ENCODE measurements around the gene GYS2. TPM values are rescaled to one million over a fixed set of nuclear protein-coding genes. Genes with fewer than 3 reads are reported as not detected.
A peak's percentile ranks its signal among the peaks of the same experiment; 100 is the strongest.
"Not testable (repeated sequence)": the region's sequence is repeated elsewhere in the genome, so short reads cannot be mapped to it uniquely, and the experiment has no call there.

Gene GYS2
- total and polyA plus RNA-seq, 4 donors: 0.03 to 0.10 TPM; not detected in 2

DNA sequence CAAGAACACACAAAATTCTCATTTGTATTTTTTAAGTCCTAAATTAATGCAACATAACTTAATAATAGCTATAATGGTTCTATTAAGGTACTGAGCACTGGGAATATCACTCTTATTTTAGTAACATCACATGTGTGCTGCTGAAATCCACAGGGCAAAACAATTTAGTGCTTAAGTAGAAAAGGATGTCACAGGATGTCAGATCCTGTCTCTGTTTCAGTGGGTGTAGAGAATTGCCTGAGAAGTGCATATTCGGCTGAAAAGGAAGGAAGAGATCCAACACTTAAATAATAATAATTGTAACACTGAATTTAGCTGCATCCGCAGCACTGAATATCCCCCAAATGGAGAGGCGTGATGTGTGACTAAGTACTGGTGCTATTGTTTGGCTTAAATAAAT, 44.4 kb upstream of the GYS2 start:
- H3K4me3 ChIP-seq: no peak overlapping the region
- no peak for DNase-seq
- H3K9me3 ChIP-seq (ENCODE audit: control insufficient read depth in 4 of 4, insufficient read depth in 3 of 4, low read length in 3 of 4): no peaks in the 10 kb centered on the region
- 63 to 64% methylated on average over 3 of the region's 3 CpGs for WGBS, 2 donors
- peaks cover 18 to 52% (median 32%) of the 10 kb centered on the region in 4 donors for H3K36me3 ChIP-seq (ENCODE audit: control insufficient read depth in 4 of 4, insufficient read depth in 4 of 4, low read length in 4 of 4)
- H3K4me1 ChIP-seq (ENCODE audit: control insufficient read depth in 5 of 5, insufficient read depth in 5 of 5, low read length in 5 of 5): peaks cover 3 to 36% (median 5%) of the 10 kb centered on the region in 5 donors
- TF ChIP-seq, protein P1, sequence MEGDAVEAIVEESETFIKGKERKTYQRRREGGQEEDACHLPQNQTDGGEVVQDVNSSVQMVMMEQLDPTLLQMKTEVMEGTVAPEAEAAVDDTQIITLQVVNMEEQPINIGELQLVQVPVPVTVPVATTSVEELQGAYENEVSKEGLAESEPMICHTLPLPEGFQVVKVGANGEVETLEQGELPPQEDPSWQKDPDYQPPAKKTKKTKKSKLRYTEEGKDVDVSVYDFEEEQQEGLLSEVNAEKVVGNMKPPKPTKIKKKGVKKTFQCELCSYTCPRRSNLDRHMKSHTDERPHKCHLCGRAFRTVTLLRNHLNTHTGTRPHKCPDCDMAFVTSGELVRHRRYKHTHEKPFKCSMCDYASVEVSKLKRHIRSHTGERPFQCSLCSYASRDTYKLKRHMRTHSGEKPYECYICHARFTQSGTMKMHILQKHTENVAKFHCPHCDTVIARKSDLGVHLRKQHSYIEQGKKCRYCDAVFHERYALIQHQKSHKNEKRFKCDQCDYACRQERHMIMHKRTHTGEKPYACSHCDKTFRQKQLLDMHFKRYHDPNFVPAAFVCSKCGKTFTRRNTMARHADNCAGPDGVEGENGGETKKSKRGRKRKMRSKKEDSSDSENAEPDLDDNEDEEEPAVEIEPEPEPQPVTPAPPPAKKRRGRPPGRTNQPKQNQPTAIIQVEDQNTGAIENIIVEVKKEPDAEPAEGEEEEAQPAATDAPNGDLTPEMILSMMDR (IDR thresholded peaks at IDR 0.05; ENCODE audit: control extremely low read depth, extremely low read depth): no peak
- no peak for ATAC-seq (ENCODE audit: insufficient read depth, low FRiP score)
- no peak overlapping the region for H3K27ac ChIP-seq (ENCODE audit: low read depth in 1 of 2, low read length in 1 of 2)
- H3K27me3 ChIP-seq (ENCODE audit: control insufficient read depth in 3 of 3, insufficient read depth in 3 of 3, low read length in 2 of 3): no peaks in the 10 kb centered on the region
- no peak overlapping the region for H3K9ac ChIP-seq (ENCODE audit: insufficient read depth in 1 of 2, low read length in 2 of 2)

GRCh38 chr12:21648378-21648777, 43.7 kb upstream of the GYS2 start:
- Histone ChIP-seq H3K4me3 (no peak overlapping the region), H3K4me1 (ENCODE audit: control insufficient read depth in 5 of 5, insufficient read depth in 5 of 5, low read length in 5 of 5) (peaks cover 3 to 33% (median 5%) of the 10 kb centered on the region in 5 donors), H3K9ac (ENCODE audit: insufficient read depth in 1 of 2, low read length in 2 of 2) (no peak overlapping the region), H3K36me3 (ENCODE audit: control insufficient read depth in 4 of 4, insufficient read depth in 4 of 4, low read length in 4 of 4) (peaks cover 18 to 54% (median 33%) of the 10 kb centered on the region in 4 donors), H3K9me3 (ENCODE audit: control insufficient read depth in 4 of 4, insufficient read depth in 3 of 4, low read length in 3 of 4) (no peaks in the 10 kb centered on the region), H3K27me3 (ENCODE audit: control insufficient read depth in 3 of 3, insufficient read depth in 3 of 3, low read length in 2 of 3) (no peaks in the 10 kb centered on the region), H3K27ac (ENCODE audit: low read depth in 1 of 2, low read length in 1 of 2) (no peak overlapping the region)
- WGBS, 2 donors: 96 to 99% methylated on average over 2 of the region's 2 CpGs
- no peak for DNase-seq
- TF ChIP-seq, protein P1 (IDR thresholded peaks at IDR 0.05; ENCODE audit: control extremely low read depth, extremely low read depth): no peak
- ATAC-seq (ENCODE audit: insufficient read depth, low FRiP score): no peak

- DNase-seq: no peak
- Histone ChIP-seq H3K36me3 (ENCODE audit: control insufficient read depth in 4 of 4, insufficient read depth in 4 of 4, low read length in 4 of 4) (peaks cover 15 to 53% (median 28%) of the 10 kb centered on the region in 4 donors), H3K27ac (ENCODE audit: low read depth in 1 of 2, low read length in 1 of 2) (no peak overlapping the region), H3K27me3 (ENCODE audit: control insufficient read depth in 3 of 3, insufficient read depth in 3 of 3, low read length in 2 of 3) (no peaks in the 10 kb centered on the region), H3K4me3 (no peak overlapping the region), H3K4me1 (ENCODE audit: control insufficient read depth in 5 of 5, insufficient read depth in 5 of 5, low read length in 5 of 5) (peaks cover 3 to 35% (median 5%) of the 10 kb centered on the region in 5 donors), H3K9ac (ENCODE audit: insufficient read depth in 1 of 2, low read length in 2 of 2) (no peak overlapping the region), H3K9me3 (ENCODE audit: control insufficient read depth in 4 of 4, insufficient read depth in 3 of 4, low read length in 3 of 4) (no peaks in the 10 kb centered on the region)
- TF ChIP-seq, protein P1 (IDR thresholded peaks at IDR 0.05; ENCODE audit: control extremely low read depth, extremely low read depth): no peak
- ATAC-seq (ENCODE audit: insufficient read depth, low FRiP score): no peak
Measured at GRCh38 chr12:21647179-21647578, 42.5 kb upstream of the GYS2 start.

GRCh38 chr12:21645041-21645500, 40.4 kb upstream of the GYS2 start:
- Histone ChIP-seq H3K4me1 (ENCODE audit: control insufficient read depth in 5 of 5, insufficient read depth in 5 of 5, low read length in 5 of 5) (peaks cover 0 to 26% (median 3%) of the 10 kb centered on the region in 5 donors), H3K27ac (ENCODE audit: low read depth in 1 of 2, low read length in 1 of 2) (peak overlapping the region in 1 of 2 donors; percentile 53), H3K36me3 (ENCODE audit: control insufficient read depth in 4 of 4, insufficient read depth in 4 of 4, low read length in 4 of 4) (peaks cover 12 to 52% (median 31%) of the 10 kb centered on the region in 4 donors)
- ATAC-seq (ENCODE audit: insufficient read depth, low FRiP score); H3K4me3 ChIP-seq; H3K27me3 ChIP-seq (ENCODE audit: control insufficient read depth in 3 of 3, insufficient read depth in 3 of 3, low read length in 2 of 3); H3K9me3 ChIP-seq (ENCODE audit: control insufficient read depth in 4 of 4, insufficient read depth in 3 of 4, low read length in 3 of 4); H3K9ac ChIP-seq (ENCODE audit: insufficient read depth in 1 of 2, low read length in 2 of 2): not testable (repeated sequence)
- DNase-seq: peak in 2 of 3 donors; percentile 34 to 37
- 40 to 47% methylated on average over 6 to 7 of the region's 7 CpGs for WGBS, 2 donors
